Adrenal gland (tissue), 5 donors: ENCODE results near the gene PMPCA.

Experiments used
- POLR2A ChIP-seq, 2 donors: fragments of 450-650 bp; IDR thresholded peaks; one replicate each; pipeline ENCODE4 v1.6.1; 2017; ENCODE audit warnings: antibody characterized with exemption in 2 of 2, mild to moderate bottlenecking in 2 of 2, moderate library complexity in 1 of 2
- TF ChIP-seq, protein P1 (sequence below), 6 experiments: fragments of 450-650 bp in 4 of 6; fragments of 200-600 bp in 2 of 6; sonication (generic) in 1 of 6; IDR thresholded peaks; 1 replicate in 5 of 6; 2 replicates in 1 of 6; pipeline versions ENCODE4 v1.5.1 to v1.8.0; 2016 to 2021; ENCODE audit warnings: antibody characterized with exemption in 6 of 6, mild to moderate bottlenecking in 2 of 6, moderate library complexity in 1 of 6
- donor health status: DM: no; HTN: no; CAD: no.

DNA sequence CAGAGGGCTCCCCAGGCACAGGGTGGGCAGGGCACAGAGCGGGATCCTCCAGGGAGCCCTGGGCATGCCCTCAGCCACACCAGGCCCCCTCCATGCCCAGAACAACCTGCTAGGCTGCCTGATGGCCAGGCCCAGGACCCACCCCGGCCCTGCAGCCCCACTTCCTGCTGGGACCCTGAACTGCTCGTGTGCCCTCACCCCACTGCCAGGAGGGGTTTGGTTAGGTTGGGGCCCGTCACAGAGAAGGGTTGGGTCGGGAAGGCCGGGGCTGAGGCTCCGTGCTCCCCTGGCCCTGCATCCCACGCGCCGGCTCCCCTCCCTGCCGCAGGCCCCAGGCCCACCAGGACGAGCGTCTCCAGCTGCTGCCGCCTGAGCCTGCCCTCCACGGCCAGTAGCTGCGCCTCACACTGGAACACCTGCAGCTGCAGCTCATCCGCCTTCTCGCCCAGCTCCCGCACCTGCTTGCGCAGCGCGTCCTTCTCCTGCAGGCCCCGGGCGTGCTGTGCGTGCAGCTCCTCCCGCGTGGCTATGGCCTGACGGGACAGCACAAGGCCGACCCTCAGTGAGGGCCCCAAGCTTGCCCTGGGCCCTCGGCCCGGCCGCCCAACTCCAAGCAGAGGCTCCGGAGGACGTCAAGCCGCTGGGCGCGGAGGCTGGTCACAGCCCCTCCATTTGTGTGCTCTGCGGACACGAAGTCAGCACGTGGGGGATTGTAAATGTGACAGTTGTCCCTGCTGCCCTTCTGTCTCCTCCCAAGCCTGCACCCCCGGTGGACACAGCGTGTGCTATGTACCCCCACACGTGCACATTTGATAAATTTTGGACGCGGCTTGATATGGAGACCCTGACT lies 42.9 kb upstream of the PMPCA start:
- TF ChIP-seq POLR2A (IDR thresholded peaks at IDR 0.05) = no peak
- TF ChIP-seq, protein P1, sequence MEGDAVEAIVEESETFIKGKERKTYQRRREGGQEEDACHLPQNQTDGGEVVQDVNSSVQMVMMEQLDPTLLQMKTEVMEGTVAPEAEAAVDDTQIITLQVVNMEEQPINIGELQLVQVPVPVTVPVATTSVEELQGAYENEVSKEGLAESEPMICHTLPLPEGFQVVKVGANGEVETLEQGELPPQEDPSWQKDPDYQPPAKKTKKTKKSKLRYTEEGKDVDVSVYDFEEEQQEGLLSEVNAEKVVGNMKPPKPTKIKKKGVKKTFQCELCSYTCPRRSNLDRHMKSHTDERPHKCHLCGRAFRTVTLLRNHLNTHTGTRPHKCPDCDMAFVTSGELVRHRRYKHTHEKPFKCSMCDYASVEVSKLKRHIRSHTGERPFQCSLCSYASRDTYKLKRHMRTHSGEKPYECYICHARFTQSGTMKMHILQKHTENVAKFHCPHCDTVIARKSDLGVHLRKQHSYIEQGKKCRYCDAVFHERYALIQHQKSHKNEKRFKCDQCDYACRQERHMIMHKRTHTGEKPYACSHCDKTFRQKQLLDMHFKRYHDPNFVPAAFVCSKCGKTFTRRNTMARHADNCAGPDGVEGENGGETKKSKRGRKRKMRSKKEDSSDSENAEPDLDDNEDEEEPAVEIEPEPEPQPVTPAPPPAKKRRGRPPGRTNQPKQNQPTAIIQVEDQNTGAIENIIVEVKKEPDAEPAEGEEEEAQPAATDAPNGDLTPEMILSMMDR (IDR thresholded peaks at IDR 0.05) = no peak
